BLaER1 (cell line): Measurements from ENCODE around the gene FOXC2.
"Not testable (repeated sequence)": the region's sequence is repeated elsewhere in the genome, so short reads cannot be mapped to it uniquely, and the experiment has no call there.

Source experiments
- H3K27ac ChIP-seq: shearing (Covaris generic); formaldehyde crosslinking; 2 replicates; pipeline ENCODE4 v1.8.1; 2022
- H3K27me3 ChIP-seq: shearing (Covaris generic); formaldehyde crosslinking; 2 replicates; pipeline ENCODE4 v1.8.1; 2022
- H3K36me3 ChIP-seq: shearing (Covaris generic); formaldehyde crosslinking; 2 replicates; pipeline ENCODE4 v1.8.1; 2022
- H3K4me1 ChIP-seq: shearing (Covaris generic); formaldehyde crosslinking; 2 replicates; pipeline ENCODE4 v1.8.1; 2022
- H3K4me2 ChIP-seq: shearing (Covaris generic); formaldehyde crosslinking; 2 replicates; pipeline ENCODE4 v1.8.1; 2022
- H3K4me3 ChIP-seq: shearing (Covaris generic); formaldehyde crosslinking; 2 replicates; pipeline ENCODE4 v1.8.1; 2022
- H3K9ac ChIP-seq: shearing (Covaris generic); formaldehyde crosslinking; 2 replicates; pipeline ENCODE4 v1.8.1; 2022
- H3K9me3 ChIP-seq: shearing (Covaris generic); formaldehyde crosslinking; 2 replicates; pipeline ENCODE4 v1.8.1; 2022
- H4K20me1 ChIP-seq: shearing (Covaris generic); formaldehyde crosslinking; 2 replicates; pipeline ENCODE4 v1.8.1; 2022
- Cebpa-rat ChIP-seq: shearing (Covaris generic); IDR thresholded peaks from 2 replicates; pipeline ENCODE4 v1.8.1; 2022

The FOXC2 gene

GRCh38 chr16:86584726-86585721 lies 18.4 kb downstream of the FOXC2 start:
- H3K4me1 ChIP-seq, result no peaks in the 10 kb centered on the region
- no peak for TF ChIP-seq Cebpa-rat
- no peaks in the 10 kb centered on the region for H3K36me3 ChIP-seq
- no peak overlapping the region for H3K9ac ChIP-seq
- no peak overlapping the region for H3K4me3 ChIP-seq
- no peaks in the 10 kb centered on the region for H4K20me1 ChIP-seq
- no peak overlapping the region for H3K4me2 ChIP-seq
- H3K9me3 ChIP-seq, result no peaks in the 10 kb centered on the region
- H3K27me3 ChIP-seq, result peaks cover 18% of the 10 kb centered on the region
- H3K27ac ChIP-seq, result no peak overlapping the region

- Histone ChIP-seq H3K4me3 (no peak overlapping the region), H3K4me2 (no peak overlapping the region), H3K9me3 (no peaks in the 10 kb centered on the region), H3K9ac (no peak overlapping the region), H3K27ac (no peak overlapping the region), H3K36me3 (no peaks in the 10 kb centered on the region), H3K27me3 (peaks cover 8% of the 10 kb centered on the region), H4K20me1 (no peaks in the 10 kb centered on the region), H3K4me1 (no peaks in the 10 kb centered on the region)
- no peak for TF ChIP-seq Cebpa-rat
These were observed 19.4 kb downstream of the FOXC2 start for GRCh38 chr16:86585821-86586611.

GRCh38 chr16:86587487-86587886 lies 20.9 kb downstream of the FOXC2 start:
- no peak for TF ChIP-seq Cebpa-rat
- Histone ChIP-seq H3K27ac (no peak overlapping the region), H3K4me1 (no peaks in the 10 kb centered on the region), H4K20me1 (no peaks in the 10 kb centered on the region), H3K9ac (no peak overlapping the region), H3K36me3 (no peaks in the 10 kb centered on the region), H3K9me3 (no peaks in the 10 kb centered on the region), H3K27me3 (no peaks in the 10 kb centered on the region), H3K4me2 (no peak overlapping the region), H3K4me3 (no peak overlapping the region)

- H3K9ac ChIP-seq, H3K27ac ChIP-seq, H3K4me3 ChIP-seq, H4K20me1 ChIP-seq, H3K4me1 ChIP-seq, H3K9me3 ChIP-seq, H3K36me3 ChIP-seq, H3K4me2 ChIP-seq, H3K27me3 ChIP-seq: not testable (repeated sequence)
These were observed 21.3 kb downstream of the FOXC2 start for GRCh38 chr16:86587955-86588354.

GRCh38 chr16:86590501-86591144 lies 24.0 kb downstream of the FOXC2 start:
- H3K9me3 ChIP-seq, result no peaks in the 10 kb centered on the region
- no peaks in the 10 kb centered on the region for H4K20me1 ChIP-seq
- no peak overlapping the region for H3K9ac ChIP-seq
- no peak overlapping the region for H3K4me3 ChIP-seq
- H3K27ac ChIP-seq, result no peak overlapping the region
- no peaks in the 10 kb centered on the region for H3K36me3 ChIP-seq
- H3K4me2 ChIP-seq, result no peak overlapping the region
- H3K27me3 ChIP-seq, result no peaks in the 10 kb centered on the region
- TF ChIP-seq Cebpa-rat, result no peak
- H3K4me1 ChIP-seq, result peaks cover 14% of the 10 kb centered on the region

GRCh38 chr16:86591270-86591669 lies 24.6 kb downstream of the FOXC2 start:
- H4K20me1 ChIP-seq, result no peaks in the 10 kb centered on the region
- TF ChIP-seq Cebpa-rat, result no peak
- H3K4me3 ChIP-seq, result no peak overlapping the region
- no peaks in the 10 kb centered on the region for H3K9me3 ChIP-seq
- no peak overlapping the region for H3K27ac ChIP-seq
- no peaks in the 10 kb centered on the region for H3K27me3 ChIP-seq
- no peak overlapping the region for H3K9ac ChIP-seq
- no peak overlapping the region for H3K4me2 ChIP-seq
- peaks cover 14% of the 10 kb centered on the region for H3K4me1 ChIP-seq
- no peaks in the 10 kb centered on the region for H3K36me3 ChIP-seq

GRCh38 chr16:86593913-86594620 lies 27.4 kb downstream of the FOXC2 start:
- Histone ChIP-seq H3K4me2 (peak overlapping the region; percentile 67; the same call in 1 of the 2 replicates), H3K4me3 (no peak overlapping the region), H4K20me1 (no peaks in the 10 kb centered on the region), H3K27ac (no peak overlapping the region), H3K36me3 (no peaks in the 10 kb centered on the region), H3K9me3 (peaks cover 14% of the 10 kb centered on the region; the same call in 1 of the 2 replicates), H3K9ac (no peak overlapping the region), H3K4me1 (peaks cover 38% of the 10 kb centered on the region), H3K27me3 (no peaks in the 10 kb centered on the region)
- TF ChIP-seq Cebpa-rat, result no peak

- no peak overlapping the region for H3K4me3 ChIP-seq
- TF ChIP-seq Cebpa-rat, result no peak
- H3K36me3 ChIP-seq, result no peaks in the 10 kb centered on the region
- H3K27ac ChIP-seq, result no peak overlapping the region
- no peak overlapping the region for H3K9ac ChIP-seq
- no peaks in the 10 kb centered on the region for H4K20me1 ChIP-seq
- H3K4me2 ChIP-seq, result no peak overlapping the region
- peaks cover 44% of the 10 kb centered on the region for H3K4me1 ChIP-seq
- H3K27me3 ChIP-seq, result no peaks in the 10 kb centered on the region
- H3K9me3 ChIP-seq, result peaks cover 14% of the 10 kb centered on the region; the same call in 1 of the 2 replicates
These were observed 28.1 kb downstream of the FOXC2 start for GRCh38 chr16:86594721-86595120.

GRCh38 chr16:86595983-86596605 lies 29.5 kb downstream of the FOXC2 start:
- peaks cover 50% of the 10 kb centered on the region for H3K4me1 ChIP-seq
- TF ChIP-seq Cebpa-rat, result no peak
- no peaks in the 10 kb centered on the region for H3K36me3 ChIP-seq
- H3K4me3 ChIP-seq, result no peak overlapping the region
- H3K9ac ChIP-seq, result no peak overlapping the region
- no peaks in the 10 kb centered on the region for H4K20me1 ChIP-seq
- no peak overlapping the region for H3K27ac ChIP-seq
- peaks cover 19% of the 10 kb centered on the region for H3K9me3 ChIP-seq
- no peaks in the 10 kb centered on the region for H3K27me3 ChIP-seq
- H3K4me2 ChIP-seq, result no peak overlapping the region
